Measurements from ENCODE around the gene LRP11.

The LRP11 gene

DNA sequence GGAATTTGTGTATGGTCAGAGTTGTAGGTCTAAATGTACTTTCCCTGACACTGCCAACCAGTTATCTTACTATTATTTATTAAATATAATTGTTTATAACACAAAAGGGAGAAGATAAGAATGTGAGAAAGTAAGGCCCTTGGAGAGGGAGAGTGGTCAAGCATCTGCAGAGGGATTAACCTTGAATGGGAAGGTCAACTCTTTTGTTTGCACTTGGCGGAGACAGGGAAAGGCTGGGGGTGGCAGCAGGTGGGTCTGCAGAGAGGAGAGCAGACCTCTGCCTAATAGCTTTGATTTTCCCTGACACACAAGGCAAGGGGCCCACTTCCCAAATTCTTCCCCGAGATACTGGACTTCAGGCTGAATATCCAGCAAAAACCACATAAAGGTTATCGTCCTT lies 4.2 kb downstream of the LRP11 start:
- TF ChIP-seq, protein P1, sequence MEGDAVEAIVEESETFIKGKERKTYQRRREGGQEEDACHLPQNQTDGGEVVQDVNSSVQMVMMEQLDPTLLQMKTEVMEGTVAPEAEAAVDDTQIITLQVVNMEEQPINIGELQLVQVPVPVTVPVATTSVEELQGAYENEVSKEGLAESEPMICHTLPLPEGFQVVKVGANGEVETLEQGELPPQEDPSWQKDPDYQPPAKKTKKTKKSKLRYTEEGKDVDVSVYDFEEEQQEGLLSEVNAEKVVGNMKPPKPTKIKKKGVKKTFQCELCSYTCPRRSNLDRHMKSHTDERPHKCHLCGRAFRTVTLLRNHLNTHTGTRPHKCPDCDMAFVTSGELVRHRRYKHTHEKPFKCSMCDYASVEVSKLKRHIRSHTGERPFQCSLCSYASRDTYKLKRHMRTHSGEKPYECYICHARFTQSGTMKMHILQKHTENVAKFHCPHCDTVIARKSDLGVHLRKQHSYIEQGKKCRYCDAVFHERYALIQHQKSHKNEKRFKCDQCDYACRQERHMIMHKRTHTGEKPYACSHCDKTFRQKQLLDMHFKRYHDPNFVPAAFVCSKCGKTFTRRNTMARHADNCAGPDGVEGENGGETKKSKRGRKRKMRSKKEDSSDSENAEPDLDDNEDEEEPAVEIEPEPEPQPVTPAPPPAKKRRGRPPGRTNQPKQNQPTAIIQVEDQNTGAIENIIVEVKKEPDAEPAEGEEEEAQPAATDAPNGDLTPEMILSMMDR (conservative IDR thresholded peaks at IDR 0.05; ENCODE audit: low read depth) = no peak
- ChIA-PET CTCF (interaction anchor here (0.7 kb wide), 1 partner anchor 56 kb away, joined by 3 read pairs; no protein-coding TSS in a partner anchor), POLR2A (ENCODE audit: low non-redundant PET) (no interaction called here)
- peak overlapping the region; percentile 98 for H3K27ac ChIP-seq
- DNase-seq (ENCODE audit: low spot score) = no peak

GRCh38 chr6:149859368-149859767 lies 4.8 kb downstream of the LRP11 start:
- TF ChIP-seq, protein P1 (conservative IDR thresholded peaks at IDR 0.05; ENCODE audit: low read depth) = no peak
- CTCF ChIA-PET = interaction anchor here (0.7 kb wide), 1 partner anchor 57 kb away, joined by 3 read pairs; no protein-coding TSS in a partner anchor
- peak overlapping the region; percentile 98 for H3K27ac ChIP-seq
- POLR2A ChIA-PET (ENCODE audit: low non-redundant PET) = no interaction called here
- no peak for DNase-seq (ENCODE audit: low spot score)

DNA sequence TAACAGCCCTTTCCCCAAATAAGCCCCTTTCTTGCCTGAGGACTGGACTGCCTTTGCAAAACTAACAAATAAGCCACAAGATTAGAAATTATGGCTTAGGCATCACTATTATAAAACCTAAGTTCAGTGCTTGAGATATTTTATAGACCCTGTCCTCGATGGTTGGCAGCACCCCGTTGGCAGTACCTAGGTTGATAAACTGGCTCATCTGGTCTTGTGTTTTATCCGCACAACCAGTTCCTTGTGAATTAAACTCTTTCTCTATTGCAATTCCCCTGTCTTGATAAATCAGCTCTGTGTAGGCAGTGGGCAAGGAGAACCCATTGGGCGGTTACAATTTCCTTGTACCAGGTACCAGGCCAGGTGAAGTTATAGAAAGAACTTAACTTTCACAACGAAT lies 6.6 kb downstream of the LRP11 start:
- CTCF ChIA-PET = interaction anchor here (1.0 kb wide), 1 partner anchor 39 kb away, joined by 3 read pairs; no protein-coding TSS in a partner anchor
- peak overlapping the region; percentile 75 for H3K27ac ChIP-seq
- no peak for DNase-seq (ENCODE audit: low spot score)
- POLR2A ChIA-PET (ENCODE audit: low non-redundant PET) = no interaction called here
- TF ChIP-seq, protein P1 (conservative IDR thresholded peaks at IDR 0.05; ENCODE audit: low read depth) = no peak

GRCh38 chr6:149856256-149856994 lies 7.7 kb downstream of the LRP11 start:
- ChIA-PET POLR2A (ENCODE audit: low non-redundant PET) (interaction anchor here (0.6 kb wide), 1 partner anchor 18 kb away, joined by 3 read pairs; no protein-coding TSS in a partner anchor), CTCF (interaction anchor here (0.7 to 1.0 kb wide), 2 partner anchors 14 to 40 kb away, joined by 3 to 5 read pairs; no protein-coding TSS in a partner anchor)
- TF ChIP-seq, protein P1 (conservative IDR thresholded peaks at IDR 0.05; ENCODE audit: low read depth) = no peak
- DNase-seq (ENCODE audit: low spot score) = no peak
- H3K27ac ChIP-seq = peak overlapping the region; percentile 75

GRCh38 chr6:149855741-149856140 lies 8.4 kb downstream of the LRP11 start:
- H3K27ac ChIP-seq = peak overlapping the region; percentile 91
- TF ChIP-seq, protein P1 (conservative IDR thresholded peaks at IDR 0.05; ENCODE audit: low read depth) = no peak
- POLR2A ChIA-PET (ENCODE audit: low non-redundant PET) = interaction anchor here (0.6 kb wide), 1 partner anchor 17 kb away, joined by 3 read pairs; no protein-coding TSS in a partner anchor
- DNase-seq (ENCODE audit: low spot score) = no peak
- CTCF ChIA-PET = interaction anchor here (0.7 kb wide), 1 partner anchor 13 kb away, joined by 5 read pairs; no protein-coding TSS in a partner anchor

DNA sequence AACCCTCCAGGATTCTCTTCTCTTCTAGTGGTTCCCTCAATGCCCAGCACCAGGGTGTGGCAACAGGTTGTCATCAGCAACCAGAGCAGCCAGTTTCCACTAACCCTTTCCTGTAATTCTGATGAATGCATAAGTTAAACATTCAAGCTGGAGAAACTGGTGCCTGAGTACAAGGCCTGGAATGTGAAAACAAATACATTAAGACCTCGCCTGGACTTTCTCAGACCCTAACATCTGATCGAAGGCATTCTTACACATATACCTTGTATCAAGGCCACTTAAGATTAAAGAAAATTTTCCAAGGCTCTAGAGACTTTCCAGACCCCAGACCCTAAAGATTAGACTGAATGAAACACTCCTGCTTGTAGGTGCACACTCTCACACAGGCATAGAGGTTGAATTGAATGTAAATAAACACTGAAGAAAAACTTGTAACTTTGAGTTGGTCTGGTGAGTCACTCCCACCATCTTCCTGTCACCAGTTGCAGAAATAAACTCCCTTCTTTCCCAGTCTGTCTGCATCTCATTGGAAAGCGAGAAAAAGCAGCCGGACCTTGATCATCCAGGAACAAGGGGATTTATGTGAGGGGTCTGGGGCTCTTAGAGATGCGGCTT lies 9.0 kb downstream of the LRP11 start:
- DNase-seq (ENCODE audit: low spot score) = peak; percentile 80
- H3K27ac ChIP-seq = peak overlapping the region; percentile 91
- CTCF ChIA-PET = interaction anchor here (0.6 to 0.8 kb wide), 2 partner anchors 14 to 24 kb away, joined by 4 read pairs; no protein-coding TSS in a partner anchor

More for the DNA sequence above, 9.0 kb downstream of the LRP11 start:
- TF ChIP-seq, protein P1 (conservative IDR thresholded peaks at IDR 0.05; ENCODE audit: low read depth) = no peak
- POLR2A ChIA-PET (ENCODE audit: low non-redundant PET) = no interaction called here
